MM.1S (cell line): ENCODE results near the gene PRG3.

Source experiments
- CTCF ChIP-seq: fragments of 300-600 bp; sonication (generic); IDR thresholded peaks from 2 replicates; pipeline ENCODE4 v1.5.1; 2016; ENCODE audit warnings: antibody characterized with exemption, low read length, mixed read lengths
- EZH2 ChIP-seq: fragments of 300-600 bp; sonication (generic); optimal IDR thresholded peaks from 2 replicates; pipeline ENCODE3; 2017; ENCODE audit warnings: low read depth, mild to moderate bottlenecking, antibody characterized with exemption, low read length, mixed read lengths

GRCh38 chr11:57370941-57371340 lies 10.0 kb downstream of the PRG3 start:
- TF ChIP-seq CTCF: no peak
- no peak for TF ChIP-seq EZH2
